Measurements from ENCODE around the gene RAB17. TPM values are rescaled to one million over a fixed set of nuclear protein-coding genes. Genes with fewer than 3 reads are reported as not detected.

The RAB17 gene
- total and polyA plus RNA-seq, 2 of the 4 experiments (the other 2 are of a cell fraction), result 0.41 TPM; not detected in 1

GRCh38 chr2:237572021-237572741 lies 18.4 kb downstream of the RAB17 start:
- Histone ChIP-seq H3K9me1 (ENCODE audit: insufficient read depth, low read length) (0 out of 2 replicates have a peak, but pooled peaks cover 3% of the 10 kb centered on the region), H4K5ac (ENCODE audit: low read depth, low read length) (peak overlapping the region; percentile 28; the same call in 1 of the 2 replicates), H3K23ac (ENCODE audit: low read depth, low read length) (peak overlapping the region; percentile 92), H3K27ac (ENCODE audit: insufficient read depth, low read length) (no peak overlapping the region), H2BK15ac (ENCODE audit: low read depth, low read length) (peak overlapping the region; percentile 77; the same call in 2 of the 3 replicates), H3K79me1 (ENCODE audit: low read depth in 1 of 2, low read length in 2 of 2) (peaks cover 0 to 8% of the 10 kb centered on the region in 2 experiments; a peak in 1 of 4 replicates), H3K4ac (ENCODE audit: low read depth, low read length) (peak overlapping the region; percentile 86), H4K8ac (ENCODE audit: low read depth in 2 of 2, low read length in 2 of 2) (peak overlapping the region; percentile 36 to 92; a peak in 3 of 4 replicates), H3K9me3 (ENCODE audit: control insufficient read depth, insufficient read depth, low read length) (no peaks in the 10 kb centered on the region), H3K27me3 (ENCODE audit: control insufficient read depth, insufficient read depth, low read length) (no peaks in the 10 kb centered on the region), H3K4me2 (ENCODE audit: low read depth, low read length) (peak overlapping the region; percentile 67), H3K14ac (replicated peaks; ENCODE audit: low read depth, low read length) (peak overlapping the region; percentile 90), H2BK120ac (ENCODE audit: low read depth, low read length) (peak overlapping the region; percentile 87), H3K56ac (ENCODE audit: extremely low read depth, insufficient read depth, low read length) (no peak overlapping the region), H2AK9ac (replicated peaks; ENCODE audit: low read depth, low read length, poor library complexity) (peak overlapping the region; percentile 91), H2AK5ac (ENCODE audit: low read depth, low read length) (peak overlapping the region; percentile 94), H3K9ac (ENCODE audit: low read depth, low read length) (peak overlapping the region; percentile 46), H2BK20ac (ENCODE audit: low read depth, low read length) (peak overlapping the region; percentile 94), H3K18ac (ENCODE audit: low read depth, low read length) (no peak overlapping the region), H2BK5ac (ENCODE audit: low read depth, low read length, poor library complexity, severe bottlenecking) (no peak overlapping the region), H3K4me1 (ENCODE audit: control insufficient read depth, insufficient read depth, low read length) (peaks cover 7% of the 10 kb centered on the region; the same call in 1 of the 2 replicates), H3K4me3 (ENCODE audit: insufficient read depth, low read depth, low read length) (peak overlapping the region; percentile 11; the same call in 1 of the 2 replicates), H3K36me3 (ENCODE audit: control insufficient read depth, insufficient read depth, low read length) (no peaks in the 10 kb centered on the region), H4K20me1 (ENCODE audit: insufficient read depth, low read length) (no peaks in the 10 kb centered on the region), H2AFZ (replicated peaks; ENCODE audit: low read length, poor library complexity) (peak overlapping the region; percentile 96), H4K91ac (ENCODE audit: insufficient read depth, low read depth, low read length) (peak overlapping the region; percentile 31; the same call in 1 of the 2 replicates)
- TF ChIP-seq RAD21 (IDR thresholded peaks at IDR 0.05; ENCODE audit: low read length) (peak; percentile 100), MAZ (IDR thresholded peaks at IDR 0.05; ENCODE audit: borderline replicate concordance, low read depth, low read length) (peak; percentile 69), POLR2A (IDR thresholded peaks at IDR 0.05; ENCODE audit: low read depth, low read length) (peak; percentile 52; the same call in 1 of the 2 replicates), SMC3 (IDR thresholded peaks at IDR 0.05; ENCODE audit: low read depth, low read length) (peak; percentile 99), BHLHE40 (IDR thresholded peaks at IDR 0.05; ENCODE audit: low read depth, low read length) (no peak), MAFK (IDR thresholded peaks at IDR 0.05; ENCODE audit: low read depth, low read length) (no peak), CTCF (conservative IDR thresholded peaks at IDR 0.05; ENCODE audit: low read depth, low read length) (peak; percentile 99), RFX5 (IDR thresholded peaks at IDR 0.05; ENCODE audit: low read depth, low read length) (no peak), CHD1 (IDR thresholded peaks at IDR 0.05; ENCODE audit: low read depth, low read length) (no peak; the same call in 1 of the 2 replicates)
- TF ChIP-seq, protein P1, sequence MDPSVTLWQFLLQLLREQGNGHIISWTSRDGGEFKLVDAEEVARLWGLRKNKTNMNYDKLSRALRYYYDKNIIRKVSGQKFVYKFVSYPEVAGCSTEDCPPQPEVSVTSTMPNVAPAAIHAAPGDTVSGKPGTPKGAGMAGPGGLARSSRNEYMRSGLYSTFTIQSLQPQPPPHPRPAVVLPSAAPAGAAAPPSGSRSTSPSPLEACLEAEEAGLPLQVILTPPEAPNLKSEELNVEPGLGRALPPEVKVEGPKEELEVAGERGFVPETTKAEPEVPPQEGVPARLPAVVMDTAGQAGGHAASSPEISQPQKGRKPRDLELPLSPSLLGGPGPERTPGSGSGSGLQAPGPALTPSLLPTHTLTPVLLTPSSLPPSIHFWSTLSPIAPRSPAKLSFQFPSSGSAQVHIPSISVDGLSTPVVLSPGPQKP (IDR thresholded peaks at IDR 0.05; ENCODE audit: borderline replicate concordance, low read depth, low read length), result no peak
- DNase-seq, result peak; percentile 92
- in situ Hi-C loops (cut with MboI; ENCODE audit: low sequenced_read_pairs), result loop anchor here (5.0 to 25.0 kb wide), 4 partner anchors 157 to 1235 kb away; partner anchors contain the start of gene COL6A3
- dilution Hi-C loops (cut with HindIII; ENCODE audit: low sequenced_read_pairs, unreplicated experiment), result no loop called here
- intact Hi-C loops (cut with micrococcal nuclease), result loop anchor here (1.0 kb wide), 7 partner anchors 60 to 479 kb away; no protein-coding TSS in a partner anchor
- peak; percentile 99 for ATAC-seq (ENCODE audit: low read depth)
- ChIA-PET POLR2A (ENCODE audit: unreplicated experiment) (interaction anchor here (0.7 to 1.1 kb wide), 2 partner anchors 158 to 161 kb away, joined by 3 read pairs; partner anchors contain the start of gene COL6A3), CTCF (interaction anchor here (0.6 to 3.6 kb wide), 37 partner anchors 8 to 486 kb away, joined by 3 to 53 read pairs (median 3); partner anchors contain the start of genes COL6A3 and COPS8)
- BruUV-seq (replicated peaks), result no TSS peak
- WGBS, 2 experiments (ENCODE audit: extremely low coverage in 2 of 2, insufficient read length in 1 of 2), result 14% methylated on average over 8 of the region's 24 CpGs; no CpG with 5 or more reads in 1 of the 2 experiments

Measured in IMR-90 (cell line).